ENCODE data around the gene SH3BP1. TPM values are rescaled to one million over a fixed set of nuclear protein-coding genes. Genes with fewer than 3 reads are reported as not detected.

SH3BP1 gene
- total and polyA plus RNA-seq, 4 experiments from 2014 or later = 17.6 to 89.2 (median 57.1) TPM

DNA sequence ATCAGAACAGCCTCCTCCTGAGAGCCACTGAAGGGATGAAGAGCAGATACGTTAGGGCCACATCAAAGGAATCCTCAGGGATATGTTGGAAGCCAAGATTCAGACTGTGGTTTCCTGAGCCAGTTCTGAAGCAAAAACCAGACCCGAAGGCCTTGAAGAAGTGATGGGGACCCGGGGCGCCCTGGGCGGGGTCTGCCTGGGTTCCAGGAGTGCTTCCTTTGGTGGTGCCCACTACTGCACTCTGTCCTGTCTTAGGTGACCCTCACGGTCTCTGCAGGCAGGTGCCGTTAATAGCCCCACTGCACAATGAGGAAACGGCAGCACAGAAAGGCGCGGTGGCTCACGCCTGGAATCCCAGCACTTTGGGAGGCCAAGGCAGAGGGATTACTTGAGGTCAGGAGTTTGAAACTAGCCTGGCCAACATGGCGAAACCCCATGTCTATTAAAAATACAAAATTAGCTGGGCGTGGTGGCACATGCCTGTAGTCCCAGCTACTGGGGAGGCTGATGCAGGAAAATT is 12.9 kb upstream of the SH3BP1 start:
- intact Hi-C loops (cut with micrococcal nuclease) = loop anchor here (1.0 kb wide), 2 partner anchors 12 to 18 kb away; partner anchors contain the start of gene GGA1
- peak overlapping the region in 7 of 8 donors; percentile 59 to 78 (median 66) for H3K4me3 Mint-ChIP-seq
- no peaks in the 10 kb centered on the region for H3K27me3 ChIP-seq (ENCODE audit: insufficient read depth, low read length)
- peaks cover 3 to 9% of the 10 kb centered on the region in 2 donors for H3K36me3 Mint-ChIP-seq
- peaks cover 22 to 65% (median 44%) of the 10 kb centered on the region in 4 donors for H3K4me1 Mint-ChIP-seq
- peak overlapping the region; percentile 84 to 94 (median 92) for H3K27ac Mint-ChIP-seq
- peaks cover 4% of the 10 kb centered on the region for H3K36me3 ChIP-seq (ENCODE audit: insufficient read depth, low read length)
- peak overlapping the region; percentile 57 for H3K27ac ChIP-seq (ENCODE audit: low read depth, low read length)
- CTCF ChIA-PET (ENCODE audit: partially characterized antibody) = interaction anchor here (0.9 to 22.8 kb wide), 10 partner anchors 13 to 59 kb away, joined by 3 to 493 read pairs (median 6); partner anchors contain the start of genes GGA1, NOL12 and SH3BP1
- no peaks in the 10 kb centered on the region for H3K9me3 ChIP-seq (ENCODE audit: control insufficient read depth in 1 of 2, low read length in 2 of 2)
- POLR2A ChIA-PET (ENCODE audit: partially characterized antibody) = interaction anchor here (0.9 to 12.8 kb wide), 13 partner anchors 9 to 60 kb away, joined by 3 to 247 read pairs (median 6); partner anchors contain the start of genes GGA1, LGALS1, NOL12 and PDXP
- no peaks in the 10 kb centered on the region for H3K9me3 Mint-ChIP-seq
- no peaks in the 10 kb centered on the region for H3K27me3 Mint-ChIP-seq
- peaks cover 58% of the 10 kb centered on the region for H3K4me1 ChIP-seq (ENCODE audit: insufficient read depth, low read length)
- no peak for DNase-seq
- H3K4me3 ChIP-seq (ENCODE audit: low read length in 2 of 2) = no peak overlapping the region

DNA sequence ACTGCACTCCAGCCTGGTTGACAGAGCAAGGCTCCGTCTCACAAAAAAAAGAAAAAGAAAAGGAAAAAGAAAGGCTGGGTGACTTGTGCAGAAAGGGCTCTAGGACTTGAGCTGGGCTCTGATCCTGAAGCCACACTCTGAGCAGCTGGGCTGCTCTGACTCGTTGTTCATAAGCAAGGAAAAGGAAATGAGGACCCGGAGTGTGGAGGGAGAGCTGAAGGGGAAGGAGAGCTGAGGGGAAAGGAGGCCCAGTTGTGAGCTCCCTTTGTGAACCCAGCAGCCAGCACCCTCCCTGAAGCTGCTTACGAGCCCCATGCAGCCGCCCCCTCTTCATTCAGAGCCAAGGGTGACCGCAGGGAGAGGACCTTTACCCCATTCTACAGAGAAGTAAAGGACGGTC is 12.3 kb upstream of the SH3BP1 start:
- intact Hi-C loops (cut with micrococcal nuclease) = loop anchor here (1.0 kb wide), 2 partner anchors 11 to 19 kb away; partner anchors contain the start of gene GGA1
- Histone ChIP-seq H3K9me3 (ENCODE audit: control insufficient read depth in 1 of 2, low read length in 2 of 2) (no peaks in the 10 kb centered on the region), H3K4me1 (ENCODE audit: insufficient read depth, low read length) (peaks cover 62% of the 10 kb centered on the region), H3K27ac (ENCODE audit: low read depth, low read length) (peak overlapping the region; percentile 57), H3K27me3 (ENCODE audit: insufficient read depth, low read length) (no peaks in the 10 kb centered on the region), H3K4me3 (ENCODE audit: low read length in 2 of 2) (peak overlapping the region; percentile 1 to 23), H3K36me3 (ENCODE audit: insufficient read depth, low read length) (peaks cover 4% of the 10 kb centered on the region)
- Mint-ChIP-seq H3K27me3 (no peaks in the 10 kb centered on the region), H3K4me1 (peaks cover 25 to 70% (median 48%) of the 10 kb centered on the region in 4 donors), H3K4me3 (peak overlapping the region in 7 of 8 donors; percentile 59 to 78 (median 66)), H3K36me3 (peaks cover 3 to 13% of the 10 kb centered on the region in 2 donors), H3K9me3 (no peaks in the 10 kb centered on the region), H3K27ac (peak overlapping the region; percentile 84 to 94 (median 92))
- CTCF ChIA-PET (ENCODE audit: partially characterized antibody) = interaction anchor here (0.9 to 22.8 kb wide), 12 partner anchors 13 to 236 kb away, joined by 3 to 493 read pairs (median 5); partner anchors contain the start of genes GGA1, NOL12, PDXP and SH3BP1
- no peak for DNase-seq
- POLR2A ChIA-PET (ENCODE audit: partially characterized antibody) = interaction anchor here (0.9 to 12.8 kb wide), 14 partner anchors 9 to 88 kb away, joined by 3 to 247 read pairs (median 6); partner anchors contain the start of genes GGA1, LGALS1, NOL12 and PDXP

DNA sequence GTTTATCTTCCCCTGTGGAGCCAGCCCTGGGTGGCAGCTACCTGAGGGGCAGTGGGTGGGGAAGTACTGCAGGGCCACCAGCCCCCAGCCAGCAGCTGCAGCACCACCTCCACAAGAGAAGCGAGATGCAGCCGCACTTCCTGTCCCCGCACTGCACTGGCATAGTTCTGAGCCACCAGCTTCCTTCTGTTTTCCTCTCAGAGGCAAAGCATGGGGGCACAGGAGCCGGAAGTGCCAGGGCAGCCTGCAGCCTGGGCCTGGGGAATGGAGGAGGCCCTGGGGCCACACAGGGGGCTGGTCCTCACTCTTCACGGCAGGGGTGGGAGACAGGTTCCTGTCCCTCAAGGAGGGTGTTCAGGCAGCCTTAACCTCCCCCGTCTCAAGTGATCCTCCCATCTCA is 11.9 kb upstream of the SH3BP1 start:
- H3K9me3 Mint-ChIP-seq = no peaks in the 10 kb centered on the region
- Histone ChIP-seq H3K9me3 (ENCODE audit: control insufficient read depth in 1 of 2, low read length in 2 of 2) (no peaks in the 10 kb centered on the region), H3K36me3 (ENCODE audit: insufficient read depth, low read length) (peaks cover 4% of the 10 kb centered on the region), H3K4me1 (ENCODE audit: insufficient read depth, low read length) (peaks cover 66% of the 10 kb centered on the region), H3K27ac (ENCODE audit: low read depth, low read length) (peak overlapping the region; percentile 57), H3K4me3 (ENCODE audit: low read length in 2 of 2) (peak overlapping the region; percentile 1 to 23), H3K27me3 (ENCODE audit: insufficient read depth, low read length) (no peaks in the 10 kb centered on the region)
- peak overlapping the region in 7 of 8 donors; percentile 59 to 78 (median 66) for H3K4me3 Mint-ChIP-seq
- H3K27ac Mint-ChIP-seq = peak overlapping the region; percentile 84 to 94 (median 92)
- peaks cover 25 to 71% (median 49%) of the 10 kb centered on the region in 4 donors for H3K4me1 Mint-ChIP-seq
- no peaks in the 10 kb centered on the region for H3K27me3 Mint-ChIP-seq
- DNase-seq = peak; percentile 54 to 74 (median 62)
- intact Hi-C loops (cut with micrococcal nuclease) = loop anchor here (1.0 kb wide), 2 partner anchors 11 to 19 kb away; partner anchors contain the start of gene GGA1
- ChIA-PET CTCF (ENCODE audit: partially characterized antibody) (interaction anchor here (0.6 to 22.8 kb wide), 13 partner anchors 12 to 236 kb away, joined by 3 to 493 read pairs (median 5); partner anchors contain the start of genes GGA1, NOL12, PDXP and SH3BP1), POLR2A (ENCODE audit: partially characterized antibody) (interaction anchor here (0.9 to 12.8 kb wide), 14 partner anchors 10 to 88 kb away, joined by 3 to 247 read pairs (median 6); partner anchors contain the start of genes GGA1, LGALS1, NOL12 and PDXP)
- peaks cover 3 to 13% of the 10 kb centered on the region in 2 donors for H3K36me3 Mint-ChIP-seq

- Histone ChIP-seq H3K4me1 (ENCODE audit: insufficient read depth, low read length) (peaks cover 71% of the 10 kb centered on the region), H3K36me3 (ENCODE audit: insufficient read depth, low read length) (peaks cover 4% of the 10 kb centered on the region), H3K27me3 (ENCODE audit: insufficient read depth, low read length) (no peaks in the 10 kb centered on the region), H3K27ac (ENCODE audit: low read depth, low read length) (peak overlapping the region; percentile 27), H3K9me3 (ENCODE audit: control insufficient read depth in 1 of 2, low read length in 2 of 2) (no peaks in the 10 kb centered on the region), H3K4me3 (ENCODE audit: low read length in 2 of 2) (no peak overlapping the region)
- DNase-seq = no peak
- Mint-ChIP-seq H3K4me1 (peaks cover 29 to 75% (median 52%) of the 10 kb centered on the region in 4 donors), H3K27ac (peak overlapping the region in 6 of 7 donors; percentile 77 to 94 (median 90)), H3K4me3 (peak overlapping the region in 1 of 8 donors; percentile 9), H3K36me3 (peaks cover 0 to 15% of the 10 kb centered on the region in 2 donors), H3K9me3 (no peaks in the 10 kb centered on the region), H3K27me3 (no peaks in the 10 kb centered on the region)
- intact Hi-C loops (cut with micrococcal nuclease) = no loop called here
- ChIA-PET CTCF (ENCODE audit: partially characterized antibody) (interaction anchor here (0.7 to 22.8 kb wide), 5 partner anchors 11 to 53 kb away, joined by 4 to 493 read pairs (median 15); partner anchors contain the start of genes GGA1, NOL12, PDXP and SH3BP1), POLR2A (ENCODE audit: partially characterized antibody) (interaction anchor here (0.9 to 12.8 kb wide), 7 partner anchors 9 to 57 kb away, joined by 3 to 247 read pairs (median 39); partner anchors contain the start of genes GGA1, LGALS1, NOL12 and PDXP)
These were observed 10.6 kb upstream of the SH3BP1 start for GRCh38 chr22:37628830-37629229.

DNA sequence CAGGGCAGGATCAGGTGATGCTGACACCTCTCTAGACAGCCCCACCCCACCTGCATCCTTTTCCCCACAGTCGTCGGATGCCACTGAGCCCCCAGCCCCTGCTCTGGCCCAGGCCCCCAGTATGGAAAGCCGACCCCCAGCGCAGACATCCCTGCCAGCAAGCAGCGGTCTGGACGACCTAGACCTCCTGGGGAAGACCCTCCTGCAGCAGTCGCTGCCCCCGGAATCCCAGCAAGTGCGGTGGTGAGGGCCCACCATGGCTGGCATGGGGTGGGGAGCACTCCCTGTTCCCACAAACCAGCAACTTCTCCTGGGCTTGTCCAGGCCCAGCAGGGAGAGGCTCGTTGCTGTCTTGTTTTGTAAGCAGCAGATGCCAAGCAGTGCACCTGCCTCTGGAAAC is 9.5 kb upstream of the SH3BP1 start:
- H3K4me3 Mint-ChIP-seq = no peak overlapping the region
- ChIA-PET CTCF (ENCODE audit: partially characterized antibody) (interaction anchor here (0.8 to 22.8 kb wide), 5 partner anchors 3 to 50 kb away, joined by 3 to 558 read pairs (median 493); partner anchors contain the start of genes GGA1, LGALS1, NOL12 and SH3BP1), POLR2A (ENCODE audit: partially characterized antibody) (interaction anchor here (0.9 to 12.8 kb wide), 5 partner anchors 10 to 51 kb away, joined by 3 to 247 read pairs (median 4); partner anchors contain the start of genes GGA1, LGALS1 and SH3BP1)
- peaks cover 35 to 76% (median 55%) of the 10 kb centered on the region in 4 donors for H3K4me1 Mint-ChIP-seq
- Histone ChIP-seq H3K27me3 (ENCODE audit: insufficient read depth, low read length) (no peaks in the 10 kb centered on the region), H3K4me1 (ENCODE audit: insufficient read depth, low read length) (peaks cover 71% of the 10 kb centered on the region), H3K36me3 (ENCODE audit: insufficient read depth, low read length) (peaks cover 4% of the 10 kb centered on the region), H3K4me3 (ENCODE audit: low read length in 2 of 2) (no peak overlapping the region), H3K27ac (ENCODE audit: low read depth, low read length) (no peak overlapping the region), H3K9me3 (ENCODE audit: control insufficient read depth in 1 of 2, low read length in 2 of 2) (no peaks in the 10 kb centered on the region)
- H3K36me3 Mint-ChIP-seq = peaks cover 0 to 17% of the 10 kb centered on the region in 2 donors
- intact Hi-C loops (cut with micrococcal nuclease) = loop anchor here (10.0 kb wide), 1 partner anchor 215 kb away; the partner anchor contains the start of genes ANKRD54 and EIF3L
- H3K27me3 Mint-ChIP-seq = no peaks in the 10 kb centered on the region
- H3K9me3 Mint-ChIP-seq = no peaks in the 10 kb centered on the region
- no peak for DNase-seq
- peak overlapping the region in 3 of 7 donors; percentile 13 to 86 (median 74) for H3K27ac Mint-ChIP-seq

GRCh38 chr22:37630839-37631435 is 8.5 kb upstream of the SH3BP1 start:
- CTCF ChIA-PET (ENCODE audit: partially characterized antibody) = interaction anchor here (9.0 to 22.8 kb wide), 4 partner anchors 4 to 49 kb away, joined by 75 to 558 read pairs (median 493); partner anchors contain the start of genes GGA1, LGALS1, NOL12 and SH3BP1
- peak overlapping the region in 1 of 8 donors; percentile 49 for H3K4me3 Mint-ChIP-seq
- peaks cover 72% of the 10 kb centered on the region for H3K4me1 ChIP-seq (ENCODE audit: insufficient read depth, low read length)
- POLR2A ChIA-PET (ENCODE audit: partially characterized antibody) = interaction anchor here (0.6 to 12.8 kb wide), 6 partner anchors 10 to 50 kb away, joined by 3 to 247 read pairs (median 24); partner anchors contain the start of genes GGA1, LGALS1, PDXP and SH3BP1
- peak overlapping the region in 6 of 7 donors; percentile 17 to 81 (median 72) for H3K27ac Mint-ChIP-seq
- H3K27ac ChIP-seq (ENCODE audit: low read depth, low read length) = peak overlapping the region; percentile 72
- H3K4me3 ChIP-seq (ENCODE audit: low read length in 2 of 2) = no peak overlapping the region
- DNase-seq = no peak
- no peaks in the 10 kb centered on the region for H3K27me3 ChIP-seq (ENCODE audit: insufficient read depth, low read length)
- H3K4me1 Mint-ChIP-seq = peaks cover 31 to 76% (median 54%) of the 10 kb centered on the region in 4 donors
- H3K36me3 Mint-ChIP-seq = peaks cover 0 to 17% of the 10 kb centered on the region in 2 donors
- H3K9me3 ChIP-seq (ENCODE audit: control insufficient read depth in 1 of 2, low read length in 2 of 2) = no peaks in the 10 kb centered on the region
- peaks cover 4% of the 10 kb centered on the region for H3K36me3 ChIP-seq (ENCODE audit: insufficient read depth, low read length)
- H3K9me3 Mint-ChIP-seq = no peaks in the 10 kb centered on the region
- H3K27me3 Mint-ChIP-seq = no peaks in the 10 kb centered on the region
- intact Hi-C loops (cut with micrococcal nuclease) = loop anchor here (10.0 kb wide), 1 partner anchor 214 kb away; the partner anchor contains the start of genes ANKRD54 and EIF3L

Data from CD4-positive, alpha-beta memory T cell (primary cell).